A673 (cell line): ENCODE results near the gene RFESD. TPM values are rescaled to one million over a fixed set of nuclear protein-coding genes. Genes with fewer than 3 reads are reported as not detected.

Experiments used
- BruUV-seq: library from RNA; stranded (reverse); fragments of 400-500 nt; replicated peaks from 2 replicates; lab custom pipeline; 2021; lab: Mats Ljungman, UMichigan
- CTCF ChIA-PET: fragments of 300-600 bp; sonication (Branson Sonifier 250); formaldehyde crosslinking; loops from one replicate; lab custom pipeline; 2022; ENCODE audit warnings: antibody characterized with exemption; lab: Charles Lee
- POLR2A ChIA-PET: fragments of 300-600 bp; sonication (Branson Sonifier 250); formaldehyde crosslinking; loops from one replicate; lab custom pipeline; 2022; ENCODE audit warnings: antibody characterized with exemption; ENCODE audit not compliant: low non-redundant PET; lab: Charles Lee
- DNase-seq: peaks from one replicate; pipeline ENCODE4 v3.0.0-alpha.2; 2015; ENCODE audit warnings: low spot score
- H3K27ac ChIP-seq: fragments of 200-600 bp; sonication (generic); 2 replicates; pipeline ENCODE4 v1.5.1; 2016; ENCODE audit warnings: mixed run types, low read depth, mild to moderate bottlenecking, mixed read lengths, antibody characterized with exemption, low read length; ENCODE audit not compliant: poor library complexity, severe bottlenecking
- H3K27me3 ChIP-seq: fragments of 200-600 bp; sonication (generic); replicated peaks from 2 replicates; pipeline ENCODE4 v1.6.1; 2017; ENCODE audit warnings: mixed run types, low read depth, mild to moderate bottlenecking, mixed read lengths, antibody characterized with exemption, low read length; ENCODE audit not compliant: insufficient read depth, poor library complexity
- H3K36me3 ChIP-seq: fragments of 200-600 bp; sonication (generic); 2 replicates; pipeline ENCODE4 v1.6.1; 2016; ENCODE audit warnings: mixed run types, mild to moderate bottlenecking, mixed read lengths, antibody characterized with exemption, low read length; ENCODE audit not compliant: insufficient read depth, poor library complexity, severe bottlenecking
- H3K4me1 ChIP-seq: fragments of 200-600 bp; sonication (generic); 2 replicates; pipeline ENCODE4 v1.6.1; 2017; ENCODE audit warnings: mixed run types, mild to moderate bottlenecking, mixed read lengths, antibody characterized with exemption, low read length; ENCODE audit not compliant: insufficient read depth, poor library complexity, severe bottlenecking
- H3K4me3 ChIP-seq: fragments of 200-600 bp; sonication (generic); 2 replicates; pipeline ENCODE4 v1.5.1; 2016; ENCODE audit warnings: low read depth, mixed run types, mild to moderate bottlenecking, mixed read lengths, low read length; ENCODE audit not compliant: poor library complexity, severe bottlenecking
- H3K9me3 ChIP-seq: fragments of 200-600 bp; sonication (generic); 2 replicates; pipeline ENCODE4 v1.6.1; 2016; ENCODE audit warnings: mixed run types, low read depth, mild to moderate bottlenecking, mixed read lengths, antibody characterized with exemption, low read length; ENCODE audit not compliant: poor library complexity, severe bottlenecking
- EZH2 ChIP-seq: fragments of 200-600 bp; sonication (generic); IDR thresholded peaks from 2 replicates; pipeline ENCODE4 v1.6.1; 2017; ENCODE audit warnings: borderline replicate concordance, low read depth, mild to moderate bottlenecking, mixed read lengths, antibody characterized with exemption, low read length; ENCODE audit not compliant: poor library complexity, severe bottlenecking
- intact Hi-C: fragments of 100-400 bp; cut with micrococcal nuclease; formaldehyde crosslinking; loops from one replicate; pipeline ENCODE4 v1.10.0; 2022; ENCODE audit not compliant: unreplicated experiment
- total RNA-seq: library from RNA; stranded (reverse); gene quantifications from 2 replicates; pipeline ENCODE4 v1.2.3, GENCODE V29; 2021
- TF ChIP-seq, protein P1 (sequence below): fragments of 300-800, 200-600 bp; sonication (generic); conservative IDR thresholded peaks from 2 replicates; pipeline ENCODE4 v1.5.1; 2017; ENCODE audit warnings: low read depth, mild to moderate bottlenecking, antibody characterized with exemption, low read length, moderate library complexity, mixed read lengths

Gene RFESD
- total RNA-seq, 1 experiment from 2014 or later: 2.4 TPM

DNA sequence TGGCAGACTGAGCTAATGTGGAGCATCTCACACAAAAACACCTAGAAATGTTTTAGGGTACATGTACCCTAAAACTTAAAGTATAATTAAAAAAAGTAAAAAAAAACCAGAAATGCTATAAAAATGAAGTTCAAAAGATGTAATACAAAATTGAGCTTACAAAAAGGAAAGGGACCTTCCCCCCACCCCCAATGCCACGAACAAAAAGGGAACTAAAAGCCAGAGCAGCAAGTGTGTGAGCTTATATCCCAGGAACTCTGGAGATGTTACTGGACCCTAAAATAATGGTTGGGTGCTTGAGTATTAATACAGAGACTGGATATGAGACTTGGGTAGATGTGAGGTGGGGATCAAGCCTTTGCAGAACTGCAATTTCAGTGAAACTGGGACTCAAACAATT is 25.2 kb downstream of the RFESD start:
- H3K27me3 ChIP-seq: no peaks in the 10 kb centered on the region
- intact Hi-C loops: no loop called here
- H3K4me3 ChIP-seq: no peak overlapping the region
- ChIA-PET CTCF (no interaction called here), POLR2A (no interaction called here)
- no peak for TF ChIP-seq EZH2
- TF ChIP-seq, protein P1, sequence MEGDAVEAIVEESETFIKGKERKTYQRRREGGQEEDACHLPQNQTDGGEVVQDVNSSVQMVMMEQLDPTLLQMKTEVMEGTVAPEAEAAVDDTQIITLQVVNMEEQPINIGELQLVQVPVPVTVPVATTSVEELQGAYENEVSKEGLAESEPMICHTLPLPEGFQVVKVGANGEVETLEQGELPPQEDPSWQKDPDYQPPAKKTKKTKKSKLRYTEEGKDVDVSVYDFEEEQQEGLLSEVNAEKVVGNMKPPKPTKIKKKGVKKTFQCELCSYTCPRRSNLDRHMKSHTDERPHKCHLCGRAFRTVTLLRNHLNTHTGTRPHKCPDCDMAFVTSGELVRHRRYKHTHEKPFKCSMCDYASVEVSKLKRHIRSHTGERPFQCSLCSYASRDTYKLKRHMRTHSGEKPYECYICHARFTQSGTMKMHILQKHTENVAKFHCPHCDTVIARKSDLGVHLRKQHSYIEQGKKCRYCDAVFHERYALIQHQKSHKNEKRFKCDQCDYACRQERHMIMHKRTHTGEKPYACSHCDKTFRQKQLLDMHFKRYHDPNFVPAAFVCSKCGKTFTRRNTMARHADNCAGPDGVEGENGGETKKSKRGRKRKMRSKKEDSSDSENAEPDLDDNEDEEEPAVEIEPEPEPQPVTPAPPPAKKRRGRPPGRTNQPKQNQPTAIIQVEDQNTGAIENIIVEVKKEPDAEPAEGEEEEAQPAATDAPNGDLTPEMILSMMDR: no peak
- DNase-seq: no peak
- H3K9me3 ChIP-seq: no peaks in the 10 kb centered on the region
- H3K4me1 ChIP-seq: no peaks in the 10 kb centered on the region
- no TSS peak for BruUV-seq
- no peaks in the 10 kb centered on the region for H3K36me3 ChIP-seq
- H3K27ac ChIP-seq: no peak overlapping the region

- POLR2A ChIA-PET: no interaction called here
- no peak for TF ChIP-seq EZH2
- TF ChIP-seq, protein P1: no peak
These were observed 26.1 kb downstream of the RFESD start for GRCh38 chr5:95672641-95673040.

GRCh38 chr5:95673081-95673480 is 26.5 kb downstream of the RFESD start:
- H3K9me3 ChIP-seq: no peaks in the 10 kb centered on the region
- no peak for TF ChIP-seq EZH2
- TF ChIP-seq, protein P1: no peak
- no peak overlapping the region for H3K4me3 ChIP-seq
- no peaks in the 10 kb centered on the region for H3K27me3 ChIP-seq
- no peaks in the 10 kb centered on the region for H3K36me3 ChIP-seq
- no peak overlapping the region for H3K27ac ChIP-seq
- no TSS peak for BruUV-seq
- H3K4me1 ChIP-seq: no peaks in the 10 kb centered on the region
- POLR2A ChIA-PET: no interaction called here
- intact Hi-C loops: no loop called here
- DNase-seq: no peak
- CTCF ChIA-PET: no interaction called here

More at GRCh38 chr5:95672641-95673040, 26.1 kb downstream of the RFESD start:
- Histone ChIP-seq H3K4me1 (no peaks in the 10 kb centered on the region), H3K9me3 (no peaks in the 10 kb centered on the region), H3K27ac (no peak overlapping the region), H3K36me3 (no peaks in the 10 kb centered on the region), H3K27me3 (no peaks in the 10 kb centered on the region), H3K4me3 (no peak overlapping the region)
- no TSS peak for BruUV-seq
- CTCF ChIA-PET: no interaction called here
- no peak for DNase-seq
- intact Hi-C loops: no loop called here
